Fibroblast of upper back skin (primary cell): ENCODE measurements around the gene CASP7.
"Not testable (repeated sequence)": the region's sequence is repeated elsewhere in the genome, so short reads cannot be mapped to it uniquely, and the experiment has no call there.

Experiments used
- DNase-seq: peaks from one replicate; pipeline ENCODE4 v3.0.0-alpha.2; 2013

CASP7 gene

GRCh38 chr10:113679463-113680189 is at the start of gene CASP7:
Gene CASP7, plus strand, starts transcription at chr10:113679912. Its CDS starts 17,582 bp downstream, at chr10:113697494.
- peak; percentile 77 for DNase-seq

DNA sequence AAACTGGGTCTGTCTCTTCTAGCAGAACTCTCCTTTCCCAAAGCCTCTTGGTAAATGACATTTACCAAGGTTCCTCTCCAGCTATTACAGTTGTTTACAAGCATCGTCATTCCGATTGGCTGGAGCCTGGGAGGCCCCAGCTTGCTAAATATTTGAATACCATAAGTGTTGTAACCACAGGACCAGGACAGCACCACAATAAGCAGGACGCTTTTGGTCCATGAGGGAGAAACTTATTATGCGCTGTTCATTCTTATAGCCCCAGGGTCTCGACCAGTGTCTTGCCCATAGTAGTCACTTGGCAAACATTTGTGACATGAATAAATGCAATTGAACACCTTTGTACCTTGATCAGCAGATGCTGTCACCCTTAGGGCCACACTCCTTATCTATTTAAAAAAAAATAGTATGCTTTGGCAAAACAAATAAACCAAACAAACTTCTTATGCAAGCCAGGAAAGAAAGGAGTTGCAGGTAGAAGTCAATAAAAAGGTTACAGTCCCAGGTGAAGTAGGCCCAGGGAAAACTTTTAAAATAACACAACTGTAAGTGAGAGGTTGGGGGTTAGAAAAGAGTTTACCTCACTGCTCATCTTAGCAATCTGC is 48.7 kb upstream of the CASP7 start:
- no peak for DNase-seq

- DNase-seq: no peak
Measured at GRCh38 chr10:113631684-113632367, 47.9 kb upstream of the CASP7 start.

DNA sequence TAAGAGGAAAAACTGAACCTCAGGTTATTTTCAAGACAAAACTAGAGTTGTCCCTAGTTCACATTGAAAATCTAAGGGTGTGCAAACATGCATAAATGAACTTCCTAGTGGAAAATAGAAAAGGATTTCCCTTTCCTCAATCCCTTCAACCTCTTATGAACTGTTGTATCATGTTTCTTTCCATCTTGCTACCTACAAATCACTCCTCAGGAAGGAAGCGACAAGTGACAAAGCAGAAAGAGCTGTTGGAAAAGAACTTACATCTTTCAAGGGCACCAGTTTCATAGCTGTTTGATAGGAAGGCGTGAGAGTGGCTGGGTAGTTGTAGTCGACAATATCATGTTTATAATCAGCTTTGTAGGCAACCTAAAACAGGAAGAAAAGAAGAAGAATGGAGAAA is 39.7 kb upstream of the CASP7 start:
- DNase-seq: no peak

DNA sequence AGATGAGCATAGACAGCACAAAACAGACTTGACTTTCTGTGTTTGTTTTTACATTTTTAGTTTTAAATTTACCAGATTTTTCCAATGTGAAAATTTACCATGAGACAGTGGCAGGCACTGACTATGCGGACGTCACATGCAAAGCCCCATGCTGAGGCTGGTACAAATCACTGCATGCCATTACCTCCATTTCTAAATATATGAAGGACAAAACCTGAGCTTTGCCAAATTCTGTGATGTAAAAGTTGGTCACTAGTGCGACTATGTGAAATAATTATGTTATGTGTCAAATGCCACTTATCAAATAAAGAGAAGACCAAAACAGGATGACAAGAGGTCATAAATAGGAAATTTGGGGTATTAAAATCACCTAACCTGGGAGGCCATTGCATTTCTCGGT is 38.0 kb upstream of the CASP7 start:
- no peak for DNase-seq

DNA sequence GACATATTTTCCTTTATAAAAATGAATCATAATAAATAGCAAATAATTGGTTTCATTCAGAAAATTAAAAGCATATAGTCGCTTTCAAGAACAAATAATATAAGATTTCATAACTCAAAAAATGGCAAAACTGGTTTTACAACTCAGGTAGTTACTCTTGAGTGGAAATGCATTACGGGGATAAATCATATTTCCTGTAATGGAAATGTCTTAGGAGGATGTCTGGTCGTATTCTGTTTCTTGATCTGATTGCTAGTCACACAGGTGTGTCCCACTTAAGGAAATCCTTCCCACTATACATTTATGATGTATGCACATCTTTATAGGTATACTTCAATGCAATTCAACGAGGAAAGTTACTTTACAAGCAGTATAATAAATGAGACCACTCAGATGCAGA is 36.5 kb upstream of the CASP7 start:
- DNase-seq: no peak

GRCh38 chr10:113644185-113645120 is 35.3 kb upstream of the CASP7 start:
- DNase-seq: peak; percentile 33

GRCh38 chr10:113646336-113647201 is 33.1 kb upstream of the CASP7 start:
- no peak for DNase-seq

- DNase-seq: no peak
Measured at GRCh38 chr10:113647812-113648211, 31.9 kb upstream of the CASP7 start.

- no peak for DNase-seq
Measured at GRCh38 chr10:113648478-113648877, 31.2 kb upstream of the CASP7 start.

DNA sequence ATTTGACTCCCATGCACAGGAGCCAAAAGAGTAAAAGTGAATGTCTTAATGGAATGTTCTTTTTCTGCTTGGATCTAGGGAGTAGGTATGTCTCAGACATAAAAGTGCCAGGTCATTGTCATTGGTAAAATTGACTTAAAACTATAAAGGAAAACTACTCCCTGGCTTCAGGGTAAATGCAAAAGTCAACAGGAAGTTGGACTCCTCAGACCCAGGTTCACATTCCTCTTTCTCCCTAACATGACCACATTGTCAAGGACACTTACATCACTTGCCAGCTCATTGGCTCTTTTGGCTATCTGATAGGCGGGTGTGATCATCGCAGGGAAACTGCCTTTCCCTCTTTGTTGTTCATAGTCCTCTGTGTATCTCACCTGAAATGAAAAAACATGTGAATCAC is 29.5 kb upstream of the CASP7 start:
- no peak for DNase-seq

- DNase-seq: no peak
Measured at GRCh38 chr10:113651021-113651420, 28.7 kb upstream of the CASP7 start.

GRCh38 chr10:113651898-113652297 is 27.8 kb upstream of the CASP7 start:
- DNase-seq: no peak

- not testable (repeated sequence) for DNase-seq
Measured at GRCh38 chr10:113652456-113652855, 27.3 kb upstream of the CASP7 start.

GRCh38 chr10:113656896-113657295 is 22.8 kb upstream of the CASP7 start:
- no peak for DNase-seq

- DNase-seq: no peak
Measured at GRCh38 chr10:113657544-113657943, 22.2 kb upstream of the CASP7 start.

DNA sequence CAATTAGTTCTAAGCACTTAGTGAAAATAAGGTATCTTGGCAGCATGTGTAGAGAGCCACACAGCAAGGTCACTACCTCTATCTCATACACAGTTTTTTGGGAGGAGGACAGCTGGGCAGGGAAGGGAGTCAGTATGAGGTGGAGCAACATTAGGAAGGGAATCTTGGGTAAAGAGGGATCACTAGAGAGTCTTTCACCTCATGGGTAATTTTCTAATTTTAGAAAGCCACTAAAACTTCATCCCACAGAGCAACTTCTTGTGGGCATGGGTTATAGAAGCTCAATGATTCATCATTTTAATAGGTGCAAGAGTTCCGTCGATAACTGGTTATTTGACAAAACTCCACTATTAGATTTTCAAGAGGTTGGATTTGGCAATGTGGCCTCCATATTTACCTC is 18.4 kb upstream of the CASP7 start:
- no peak for DNase-seq

DNA sequence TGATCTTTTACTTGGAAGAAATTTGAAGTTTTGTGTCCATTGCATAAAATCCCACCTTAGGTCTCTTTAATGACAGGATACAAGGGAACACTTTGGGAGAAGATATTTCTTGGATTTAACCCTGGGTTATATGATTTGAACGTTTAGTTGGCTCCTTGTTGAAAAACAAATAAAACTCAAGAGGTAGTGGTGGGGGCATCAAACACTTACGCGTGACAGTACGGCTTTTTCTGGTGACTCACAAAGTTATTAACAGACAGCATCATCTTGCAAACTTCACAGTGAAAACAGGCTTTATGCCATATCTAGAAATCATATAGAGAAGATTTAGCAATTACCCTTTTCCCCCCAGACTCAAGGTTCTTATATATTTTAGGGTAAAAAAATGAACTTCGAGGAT is 16.6 kb upstream of the CASP7 start:
- no peak for DNase-seq

DNA sequence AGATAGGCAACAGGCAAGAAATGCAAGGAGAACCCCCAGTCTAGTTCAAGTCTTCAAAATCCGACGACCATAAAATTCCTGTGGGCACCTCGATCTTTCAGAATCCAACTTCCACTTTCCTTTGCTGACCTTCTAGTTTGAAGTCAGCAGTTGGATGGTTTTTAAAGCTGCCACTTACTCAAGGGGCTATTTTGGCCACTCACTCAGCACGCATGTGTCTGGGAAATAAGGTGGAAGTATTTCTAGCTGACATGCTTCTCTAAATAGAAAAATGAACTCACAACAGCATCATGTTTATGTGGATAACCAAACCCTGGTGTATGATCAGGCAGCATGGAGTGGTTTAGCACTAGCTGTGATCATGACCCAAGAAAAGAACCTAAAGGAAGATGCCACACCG is 15.8 kb upstream of the CASP7 start, which contains the start of gene NRAP:
Gene NRAP (minus strand): TSS at position 134 of the 400 bp plus-strand sequence. CDS start 159 bp downstream, outside the sequence.
- no peak for DNase-seq

DNA sequence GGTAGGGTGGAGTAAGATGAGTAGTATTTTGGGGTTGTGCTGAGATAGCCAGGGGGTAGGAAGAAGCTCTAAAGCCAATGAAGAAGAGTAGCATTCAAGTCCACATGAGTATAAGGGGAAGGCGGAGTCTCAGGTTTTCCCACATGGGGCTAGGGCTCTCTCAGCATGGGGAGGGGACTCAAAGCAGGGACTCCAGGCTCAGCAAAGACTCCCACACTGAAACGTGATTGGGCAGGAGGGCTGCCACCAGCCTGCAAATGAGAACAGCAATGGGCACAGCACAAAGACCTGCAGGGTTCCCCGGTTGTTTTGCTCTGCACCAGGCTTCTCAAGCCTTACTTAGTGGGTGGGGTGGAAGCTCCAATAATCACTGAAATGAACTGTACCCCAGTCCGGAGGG is 14.4 kb upstream of the CASP7 start:
- DNase-seq: no peak

GRCh38 chr10:113665806-113666354 is 13.8 kb upstream of the CASP7 start:
- peak; percentile 76 for DNase-seq
